MM.1S (cell line): Measurements from ENCODE around the gene PCDHA2.
"Not testable (repeated sequence)": the region's sequence is repeated elsewhere in the genome, so short reads cannot be mapped to it uniquely, and the experiment has no call there.

Experiments used
- DNase-seq: peaks from one replicate; pipeline ENCODE4 v3.0.0-alpha.2; 2015
- H2AFZ ChIP-seq: fragments of 300-600 bp; sonication (generic); 2 replicates; pipeline ENCODE4 v1.6.0; 2016; ENCODE audit warnings: antibody characterized with exemption, low read length
- H3F3A ChIP-seq: fragments of 300-600 bp; sonication (generic); 2 replicates; pipeline ENCODE4 v1.6.1; 2016; ENCODE audit warnings: mild to moderate bottlenecking, antibody characterized with exemption, low read length, moderate library complexity, mixed read lengths; ENCODE audit not compliant: insufficient read depth
- H3K27ac ChIP-seq: fragments of 300-600 bp; sonication (generic); 2 replicates; pipeline ENCODE4 v1.5.1; 2016; ENCODE audit warnings: mild to moderate bottlenecking, low read length
- H3K27me3 ChIP-seq: fragments of 300-600 bp; sonication (generic); replicated peaks from 2 replicates; pipeline ENCODE4 v1.6.0; 2016; ENCODE audit warnings: low read length; ENCODE audit not compliant: insufficient read depth
- H3K36me3 ChIP-seq: fragments of 300-600 bp; sonication (generic); replicated peaks from 2 replicates; pipeline ENCODE4 v1.6.1; 2016; ENCODE audit warnings: mild to moderate bottlenecking, low read length, mixed read lengths; ENCODE audit not compliant: insufficient read depth
- H3K4me1 ChIP-seq: fragments of 300-600 bp; sonication (generic); 2 replicates; pipeline ENCODE4 v1.6.1; 2016; ENCODE audit warnings: low read length, mixed read lengths
- H3K4me2 ChIP-seq: fragments of 300-600 bp; sonication (generic); 2 replicates; pipeline ENCODE4 v1.6.0; 2016; ENCODE audit warnings: low read depth, low read length
- H3K4me3 ChIP-seq: fragments of 300-600 bp; sonication (generic); 2 replicates; pipeline ENCODE4 v1.5.1; 2016; ENCODE audit warnings: low read length, mixed read lengths
- H3K79me2 ChIP-seq: fragments of 300-600 bp; sonication (generic); 2 replicates; pipeline ENCODE4 v1.6.1; 2016; ENCODE audit warnings: mixed run types, low read length, mixed read lengths
- H3K9ac ChIP-seq: fragments of 300-600 bp; sonication (generic); 2 replicates; pipeline ENCODE4 v1.6.1; 2016; ENCODE audit warnings: low read length, mixed read lengths
- H3K9me2 ChIP-seq: fragments of 300-600 bp; sonication (generic); replicated peaks from 2 replicates; pipeline ENCODE4 v1.6.1; 2016; ENCODE audit warnings: mild to moderate bottlenecking, low read length, mixed read lengths; ENCODE audit not compliant: insufficient read depth
- H3K9me3 ChIP-seq: fragments of 300-600 bp; sonication (generic); replicated peaks from 2 replicates; pipeline ENCODE4 v1.6.1; 2016; ENCODE audit warnings: mild to moderate bottlenecking, low read length, mixed read lengths; ENCODE audit not compliant: insufficient read depth
- H4K20me1 ChIP-seq: fragments of 300-600 bp; sonication (generic); 2 replicates; pipeline ENCODE4 v1.6.1; 2016; ENCODE audit warnings: mild to moderate bottlenecking, low read length, moderate library complexity, mixed read lengths; ENCODE audit not compliant: insufficient read depth
- CTCF ChIP-seq: fragments of 300-600 bp; sonication (generic); IDR thresholded peaks from 2 replicates; pipeline ENCODE4 v1.5.1; 2016; ENCODE audit warnings: antibody characterized with exemption, low read length, mixed read lengths
- EZH2 ChIP-seq: fragments of 300-600 bp; sonication (generic); optimal IDR thresholded peaks from 2 replicates; pipeline ENCODE3; 2017; ENCODE audit warnings: low read depth, mild to moderate bottlenecking, antibody characterized with exemption, low read length, mixed read lengths
- EZH2phosphoT487 ChIP-seq: fragments of 300-600 bp; sonication (generic); IDR thresholded peaks from 2 replicates; pipeline ENCODE4 v1.6.1; 2018; ENCODE audit warnings: antibody characterized with exemption, low read length

PCDHA2 gene

GRCh38 chr5:140821375-140822280 lies 27.0 kb downstream of the PCDHA2 start, which contains the start of gene PCDHA5:
PCDHA5 (plus strand) TSS chr5:140821613.
- no peak within 1 kb of the TSS for H3K4me2 ChIP-seq
- no peaks in the 10 kb centered on the region for H3K9me3 ChIP-seq
- H4K20me1 ChIP-seq = no peaks in the 10 kb centered on the region
- H3K4me3 ChIP-seq = no peak within 1 kb of the TSS
- H3K79me2 ChIP-seq = no peaks in the 10 kb centered on the region
- TF ChIP-seq CTCF (peak; percentile 42), EZH2 (no peak), EZH2phosphoT487 (no peak)
- no peak within 1 kb of the TSS for H3K9ac ChIP-seq
- no peaks in the 10 kb centered on the region for H3F3A ChIP-seq
- H3K27ac ChIP-seq = no peak within 1 kb of the TSS
- no peak within 1 kb of the TSS for H2AFZ ChIP-seq
- no peaks in the 10 kb centered on the region for H3K9me2 ChIP-seq
- no peak for DNase-seq
- no peaks in the 10 kb centered on the region for H3K36me3 ChIP-seq
- no peaks in the 10 kb centered on the region for H3K27me3 ChIP-seq
- H3K4me1 ChIP-seq = no peaks in the 10 kb centered on the region

- H3K9me3 ChIP-seq = no peaks in the 10 kb centered on the region
- H3K4me2 ChIP-seq = no peak overlapping the region
These were observed 27.6 kb downstream of the PCDHA2 start for GRCh38 chr5:140822281-140822629.

GRCh38 chr5:140822969-140823368 lies 28.3 kb downstream of the PCDHA2 start:
- H3K4me3 ChIP-seq, H3K36me3 ChIP-seq, H3K4me2 ChIP-seq: not testable (repeated sequence)

More at GRCh38 chr5:140822281-140822629, 27.6 kb downstream of the PCDHA2 start:
- Histone ChIP-seq H3F3A (no peaks in the 10 kb centered on the region), H3K9ac (no peak overlapping the region), H3K27me3 (no peaks in the 10 kb centered on the region), H2AFZ (no peak overlapping the region), H4K20me1 (no peaks in the 10 kb centered on the region), H3K79me2 (no peaks in the 10 kb centered on the region), H3K4me3 (no peak overlapping the region), H3K27ac (no peak overlapping the region), H3K4me1 (no peaks in the 10 kb centered on the region), H3K36me3 (no peaks in the 10 kb centered on the region), H3K9me2 (no peaks in the 10 kb centered on the region)
- no peak for TF ChIP-seq EZH2
- no peak for TF ChIP-seq EZH2phosphoT487
- TF ChIP-seq CTCF = no peak
- DNase-seq = no peak

GRCh38 chr5:140823475-140823874 lies 28.8 kb downstream of the PCDHA2 start:
- Histone ChIP-seq H3K79me2 (no peaks in the 10 kb centered on the region), H3K27ac (no peak overlapping the region), H3K9me3 (no peaks in the 10 kb centered on the region), H3K27me3 (no peaks in the 10 kb centered on the region), H3K36me3 (no peaks in the 10 kb centered on the region), H3K4me1 (no peaks in the 10 kb centered on the region), H2AFZ (no peak overlapping the region), H3K4me3 (no peak overlapping the region), H4K20me1 (no peaks in the 10 kb centered on the region), H3K9me2 (no peaks in the 10 kb centered on the region), H3K4me2 (no peak overlapping the region), H3K9ac (no peak overlapping the region), H3F3A (no peaks in the 10 kb centered on the region)
- TF ChIP-seq EZH2phosphoT487 (no peak), EZH2 (no peak), CTCF (no peak)
- no peak for DNase-seq

More at GRCh38 chr5:140822969-140823368, 28.3 kb downstream of the PCDHA2 start:
- not testable (repeated sequence) for H2AFZ ChIP-seq, H3K9me3 ChIP-seq, DNase-seq, H3K9me2 ChIP-seq, H3K9ac ChIP-seq, H3K79me2 ChIP-seq, H3K27ac ChIP-seq, H4K20me1 ChIP-seq, H3K4me1 ChIP-seq, H3F3A ChIP-seq, H3K27me3 ChIP-seq
